Measurements from ENCODE around the gene SGCG.

DNA sequence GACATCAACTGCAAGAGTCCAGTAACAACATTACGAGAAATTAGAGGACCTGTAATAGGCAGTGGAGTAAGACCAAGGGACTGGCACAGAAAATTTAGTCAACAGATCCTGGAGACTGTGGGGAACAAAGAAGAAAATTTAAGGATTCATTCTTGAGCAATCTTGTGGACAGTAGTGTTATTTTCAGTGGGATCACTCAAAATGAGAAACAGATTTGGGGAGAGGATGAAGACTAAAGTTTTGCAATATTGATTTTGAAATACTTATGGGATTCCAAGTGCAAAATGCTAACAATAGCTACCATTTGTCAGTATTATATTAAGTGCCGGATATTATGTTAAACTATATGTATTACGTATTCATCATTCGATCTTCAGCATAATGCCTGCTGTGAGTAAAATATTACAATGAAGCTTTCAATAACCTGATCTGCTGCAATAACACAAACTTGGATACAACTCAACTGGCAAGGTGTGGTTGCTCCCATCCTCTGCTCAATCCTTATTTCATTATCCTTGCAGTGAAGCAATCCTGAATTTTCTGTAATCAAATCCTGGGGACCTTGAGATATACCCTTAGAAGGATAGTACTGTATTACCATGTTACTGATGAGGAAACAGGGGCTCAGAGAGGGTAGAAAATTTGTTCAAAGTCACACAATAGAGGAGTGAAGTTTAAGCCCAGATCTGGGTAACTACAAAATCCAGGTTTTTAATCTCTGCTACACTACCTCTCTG is 168.6 kb downstream of the SGCG start:
- TF ChIP-seq RCOR1 (IDR thresholded peaks at IDR 0.05; ENCODE audit: insufficient replicate concordance, low read length), result no peak
- TF ChIP-seq BHLHE40 (IDR thresholded peaks at IDR 0.05; ENCODE audit: low read depth, low read length), result no peak
- TF ChIP-seq, protein P1, sequence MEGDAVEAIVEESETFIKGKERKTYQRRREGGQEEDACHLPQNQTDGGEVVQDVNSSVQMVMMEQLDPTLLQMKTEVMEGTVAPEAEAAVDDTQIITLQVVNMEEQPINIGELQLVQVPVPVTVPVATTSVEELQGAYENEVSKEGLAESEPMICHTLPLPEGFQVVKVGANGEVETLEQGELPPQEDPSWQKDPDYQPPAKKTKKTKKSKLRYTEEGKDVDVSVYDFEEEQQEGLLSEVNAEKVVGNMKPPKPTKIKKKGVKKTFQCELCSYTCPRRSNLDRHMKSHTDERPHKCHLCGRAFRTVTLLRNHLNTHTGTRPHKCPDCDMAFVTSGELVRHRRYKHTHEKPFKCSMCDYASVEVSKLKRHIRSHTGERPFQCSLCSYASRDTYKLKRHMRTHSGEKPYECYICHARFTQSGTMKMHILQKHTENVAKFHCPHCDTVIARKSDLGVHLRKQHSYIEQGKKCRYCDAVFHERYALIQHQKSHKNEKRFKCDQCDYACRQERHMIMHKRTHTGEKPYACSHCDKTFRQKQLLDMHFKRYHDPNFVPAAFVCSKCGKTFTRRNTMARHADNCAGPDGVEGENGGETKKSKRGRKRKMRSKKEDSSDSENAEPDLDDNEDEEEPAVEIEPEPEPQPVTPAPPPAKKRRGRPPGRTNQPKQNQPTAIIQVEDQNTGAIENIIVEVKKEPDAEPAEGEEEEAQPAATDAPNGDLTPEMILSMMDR (conservative IDR thresholded peaks at IDR 0.05; ENCODE audit: low read depth, low read length), result no peak
- no peak for TF ChIP-seq POLR2A (IDR thresholded peaks at IDR 0.05; ENCODE audit: low read depth, low read length)
- no peak for TF ChIP-seq MXI1 (IDR thresholded peaks at IDR 0.05; ENCODE audit: borderline replicate concordance, low read depth, low read length)
